Brain microvascular endothelial cell (primary cell): ENCODE data around the gene ZNF692.
"Not testable (repeated sequence)": the region's sequence is repeated elsewhere in the genome, so short reads cannot be mapped to it uniquely, and the experiment has no call there.

Experiments
- DNase-seq: peaks from one replicate; pipeline ENCODE4 v3.0.0-alpha.2; 2020
- H3K27ac ChIP-seq: fragments of 250-450 bp; sonication (Bioruptor Pico); 2 replicates; pipeline ENCODE4 v1.5.1; 2020; ENCODE audit warnings: mild to moderate bottlenecking, moderate library complexity
- H3K27me3 ChIP-seq: fragments of 250-450 bp; sonication (Bioruptor Pico); replicated peaks from 2 replicates; pipeline ENCODE4 v1.5.1; 2020; ENCODE audit warnings: mild to moderate bottlenecking
- H3K36me3 ChIP-seq: fragments of 250-450 bp; sonication (Bioruptor Pico); replicated peaks from 2 replicates; pipeline ENCODE4 v1.5.1; 2020; ENCODE audit warnings: mild to moderate bottlenecking
- H3K4me3 ChIP-seq: 2 replicates; pipeline ENCODE4 v1.5.1; 2011; ENCODE audit warnings: low read depth, mild to moderate bottlenecking, control low read depth, low read length, moderate library complexity
- in situ Hi-C: cut with HindIII; loops from 2 replicates; pipeline ENCODE4 v1.10.0; 2017; ENCODE audit warnings: low sequenced_read_pairs, low pct_ligation_motif_present
- TF ChIP-seq, protein P1 (sequence below): IDR thresholded peaks from 2 replicates; pipeline ENCODE4 v1.5.1; 2011; ENCODE audit warnings: low read depth, mild to moderate bottlenecking, moderate library complexity, low read length, control low read depth, inconsistent platforms; ENCODE audit errors: missing control alignments

The ZNF692 gene

DNA sequence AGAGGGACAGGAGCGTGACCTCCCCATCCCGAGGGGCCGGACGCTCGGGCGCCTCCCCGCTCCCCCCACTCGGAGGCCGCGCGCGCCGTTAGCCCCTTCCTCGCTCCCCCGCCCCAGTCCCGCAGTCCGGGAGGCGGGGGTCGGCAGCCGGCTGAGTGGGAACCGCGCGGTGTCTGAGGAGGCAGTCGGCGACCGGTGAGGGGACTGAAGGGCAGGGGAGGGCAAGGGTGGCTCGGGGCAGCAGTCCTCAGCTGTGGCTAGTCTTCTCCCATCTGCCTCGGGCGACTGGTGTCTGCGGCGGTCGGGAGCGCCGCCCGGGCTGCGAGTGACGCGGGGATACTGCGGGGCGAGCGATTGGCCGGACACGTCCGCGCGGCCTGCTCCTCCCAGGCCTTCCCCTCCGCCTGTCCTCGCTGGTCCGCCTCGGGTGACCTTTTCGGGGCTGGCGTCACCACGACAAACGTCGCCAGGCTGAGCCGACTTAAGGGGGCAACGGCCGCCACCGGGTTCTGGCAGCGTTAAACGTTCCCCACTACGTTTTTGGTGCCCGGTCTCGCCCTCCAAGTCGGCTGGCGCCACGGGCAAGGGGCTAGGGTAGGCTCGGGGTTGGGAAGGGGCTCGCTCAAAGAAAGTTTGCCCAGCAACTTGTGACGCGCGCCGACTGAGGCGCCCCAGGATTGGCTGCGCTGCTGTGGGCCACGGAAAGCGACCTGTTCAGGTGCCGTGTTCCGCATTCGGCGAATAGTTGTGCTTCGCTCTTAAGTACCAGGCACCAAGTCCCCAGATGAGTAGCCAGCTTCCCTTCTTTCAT is 20.3 kb downstream of the ZNF692 start:
- in situ Hi-C loops = no loop called here
- no peaks in the 10 kb centered on the region for H3K36me3 ChIP-seq
- peak overlapping the region; percentile 83 for H3K4me3 ChIP-seq
- peak overlapping the region; percentile 99 for H3K27ac ChIP-seq
- H3K27me3 ChIP-seq = no peaks in the 10 kb centered on the region
- TF ChIP-seq, protein P1, sequence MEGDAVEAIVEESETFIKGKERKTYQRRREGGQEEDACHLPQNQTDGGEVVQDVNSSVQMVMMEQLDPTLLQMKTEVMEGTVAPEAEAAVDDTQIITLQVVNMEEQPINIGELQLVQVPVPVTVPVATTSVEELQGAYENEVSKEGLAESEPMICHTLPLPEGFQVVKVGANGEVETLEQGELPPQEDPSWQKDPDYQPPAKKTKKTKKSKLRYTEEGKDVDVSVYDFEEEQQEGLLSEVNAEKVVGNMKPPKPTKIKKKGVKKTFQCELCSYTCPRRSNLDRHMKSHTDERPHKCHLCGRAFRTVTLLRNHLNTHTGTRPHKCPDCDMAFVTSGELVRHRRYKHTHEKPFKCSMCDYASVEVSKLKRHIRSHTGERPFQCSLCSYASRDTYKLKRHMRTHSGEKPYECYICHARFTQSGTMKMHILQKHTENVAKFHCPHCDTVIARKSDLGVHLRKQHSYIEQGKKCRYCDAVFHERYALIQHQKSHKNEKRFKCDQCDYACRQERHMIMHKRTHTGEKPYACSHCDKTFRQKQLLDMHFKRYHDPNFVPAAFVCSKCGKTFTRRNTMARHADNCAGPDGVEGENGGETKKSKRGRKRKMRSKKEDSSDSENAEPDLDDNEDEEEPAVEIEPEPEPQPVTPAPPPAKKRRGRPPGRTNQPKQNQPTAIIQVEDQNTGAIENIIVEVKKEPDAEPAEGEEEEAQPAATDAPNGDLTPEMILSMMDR = no peak
- peak; percentile 78 for DNase-seq

GRCh38 chr1:248837781-248838356 is 21.0 kb downstream of the ZNF692 start, which contains the start of gene ZNF672:
TSS of gene ZNF672 (plus strand) at chr1:248838224. CDS start at chr1:248847275, 9,051 bp downstream.
- TF ChIP-seq, protein P1 = no peak
- Histone ChIP-seq H3K36me3 (no peaks in the 10 kb centered on the region), H3K27me3 (no peaks in the 10 kb centered on the region), H3K4me3 (peak within 1 kb of the TSS; percentile 83), H3K27ac (peak within 1 kb of the TSS; percentile 99)
- peak; percentile 97 for DNase-seq
- in situ Hi-C loops = no loop called here

DNA sequence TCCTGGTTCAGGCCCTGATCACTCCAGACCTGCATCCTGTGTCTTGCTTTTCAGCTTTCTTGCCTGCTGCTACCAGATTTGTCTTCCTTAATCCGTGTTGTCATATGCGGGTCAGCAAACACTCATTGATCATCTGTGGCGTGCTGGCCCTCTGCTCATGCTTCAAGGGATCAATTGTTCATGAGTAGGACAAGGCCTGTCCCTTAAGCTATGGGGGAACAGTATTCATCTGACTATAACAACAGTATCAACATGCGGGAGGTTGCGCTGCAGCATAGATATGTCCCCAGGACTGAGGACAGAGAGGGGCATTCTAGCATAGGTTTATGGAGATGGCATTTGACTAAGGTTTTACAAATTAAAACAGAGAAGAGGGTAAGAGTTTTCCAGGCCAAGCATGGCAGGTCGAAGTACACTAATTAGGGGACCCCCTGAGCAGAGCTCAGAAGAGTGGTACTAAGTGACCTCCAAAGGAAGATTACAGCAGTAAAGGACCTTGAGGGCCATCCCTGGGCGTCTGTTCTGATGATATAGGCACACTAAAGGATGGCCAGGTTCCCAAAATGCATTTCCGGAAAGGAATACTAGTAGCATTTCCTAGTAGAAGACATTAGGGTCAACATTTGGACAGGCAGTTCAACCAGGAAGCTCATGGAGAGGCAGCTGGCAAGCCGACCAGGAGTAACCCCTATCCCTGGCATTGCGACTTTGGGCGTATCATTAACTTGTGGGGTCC is 21.7 kb downstream of the ZNF692 start:
- TF ChIP-seq, protein P1 = no peak
- H3K27ac ChIP-seq = peak overlapping the region; percentile 56
- no peaks in the 10 kb centered on the region for H3K27me3 ChIP-seq
- no peaks in the 10 kb centered on the region for H3K36me3 ChIP-seq
- DNase-seq = no peak
- in situ Hi-C loops = no loop called here
- H3K4me3 ChIP-seq = peak overlapping the region; percentile 64

DNA sequence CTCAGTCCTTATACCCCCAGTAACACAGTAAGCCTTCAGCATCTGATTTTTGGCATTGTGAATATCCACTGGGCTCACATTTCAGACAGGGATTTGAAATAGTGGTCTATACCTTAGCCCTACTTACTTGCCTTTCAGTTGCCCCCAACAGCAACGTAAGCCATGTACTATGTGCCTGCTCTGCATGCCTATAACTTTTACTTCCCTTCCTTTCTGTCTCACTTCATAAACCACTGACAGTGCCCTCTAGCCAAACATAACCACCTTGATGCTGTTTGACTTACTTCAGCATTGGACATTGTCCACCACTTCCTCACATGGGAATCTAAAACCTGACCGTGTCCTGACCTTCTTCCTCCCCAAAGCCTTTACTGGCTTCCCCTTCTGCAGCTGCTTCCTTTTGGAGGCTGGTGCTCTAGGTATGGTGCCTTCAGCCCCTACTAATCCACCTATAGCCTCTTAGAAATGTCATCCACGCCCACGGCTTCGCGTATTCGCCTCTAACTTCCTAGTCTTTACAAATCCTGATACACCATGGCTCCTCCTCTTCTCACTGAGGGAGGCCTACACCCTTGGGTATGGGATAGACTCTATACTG is 24.4 kb downstream of the ZNF692 start:
- in situ Hi-C loops = no loop called here
- no peak overlapping the region for H3K4me3 ChIP-seq
- no peaks in the 10 kb centered on the region for H3K36me3 ChIP-seq
- no peak for DNase-seq
- TF ChIP-seq, protein P1 = no peak
- H3K27ac ChIP-seq = no peak overlapping the region
- no peaks in the 10 kb centered on the region for H3K27me3 ChIP-seq

DNA sequence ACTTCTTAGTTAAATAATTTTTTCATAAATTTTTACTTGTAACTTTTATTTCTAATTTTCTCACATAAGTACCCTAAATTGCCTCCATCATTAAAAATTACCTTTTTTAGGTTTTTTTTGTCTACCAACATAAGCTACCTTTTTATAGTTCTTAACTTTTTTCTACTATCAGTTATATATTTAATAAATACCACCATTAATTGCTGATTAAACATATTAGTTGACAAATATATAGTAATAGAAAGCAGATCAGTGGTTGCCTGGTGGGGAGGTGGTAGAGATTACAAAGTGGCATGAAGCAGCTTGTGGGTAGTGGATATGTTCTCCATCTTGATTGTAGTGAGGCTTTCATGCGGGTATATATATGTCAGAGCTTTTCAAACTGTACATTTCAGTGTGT is 27.0 kb downstream of the ZNF692 start:
- Histone ChIP-seq H3K27ac (no peak overlapping the region), H3K27me3 (no peaks in the 10 kb centered on the region), H3K4me3 (no peak overlapping the region), H3K36me3 (no peaks in the 10 kb centered on the region)
- DNase-seq = no peak
- TF ChIP-seq, protein P1 = no peak
- in situ Hi-C loops = no loop called here

- DNase-seq, in situ Hi-C loops, H3K4me3 ChIP-seq, H3K27ac ChIP-seq, H3K27me3 ChIP-seq, H3K36me3 ChIP-seq: not testable (repeated sequence)
These were observed 28.2 kb downstream of the ZNF692 start for GRCh38 chr1:248830718-248831017.
